ENCODE data around the gene TMTC3. TPM values are rescaled to one million over a fixed set of nuclear protein-coding genes. Genes with fewer than 3 reads are reported as not detected.

Gene TMTC3
- total and polyA plus RNA-seq, 8 donors = 1.3 to 11.7 (median 4.7) TPM

- Histone ChIP-seq H3K36me3 (no peaks in the 10 kb centered on the region), H3K27ac (no peak overlapping the region), H3K27me3 (no peaks in the 10 kb centered on the region), H3K4me3 (no peak overlapping the region), H3K9me3 (no peaks in the 10 kb centered on the region), H3K4me1 (no peaks in the 10 kb centered on the region)
- no peak for TF ChIP-seq CTCF (IDR thresholded peaks at IDR 0.05)
- ATAC-seq (no peak), FAIRE-seq (no peak), DNase-seq (no peak)
- 97 to 98% methylated on average over 2 of the region's 2 CpGs for WGBS, 2 donors
- intact Hi-C loops (cut with DNase I) = no loop called here
Measured at GRCh38 chr12:88185279-88185678, 43.2 kb downstream of the TMTC3 start.

GRCh38 chr12:88185988-88186387, 43.9 kb downstream of the TMTC3 start:
- Histone ChIP-seq H3K27ac (no peak overlapping the region), H3K4me1 (no peaks in the 10 kb centered on the region), H3K36me3 (no peaks in the 10 kb centered on the region), H3K4me3 (no peak overlapping the region), H3K9me3 (no peaks in the 10 kb centered on the region), H3K27me3 (no peaks in the 10 kb centered on the region)
- DNase-seq (no peak), FAIRE-seq (no peak), ATAC-seq (peak in 3 of 4 donors; percentile 43 to 78 (median 52))
- TF ChIP-seq CTCF (IDR thresholded peaks at IDR 0.05) = no peak
- intact Hi-C loops (cut with DNase I) = no loop called here

GRCh38 chr12:88187571-88187970, 45.5 kb downstream of the TMTC3 start:
- FAIRE-seq = no peak

GRCh38 chr12:88188180-88188579, 46.1 kb downstream of the TMTC3 start:
- H3K36me3 ChIP-seq = no peaks in the 10 kb centered on the region
- 87 to 92% methylated on average over 1 of the region's 1 CpG for WGBS, 2 donors
- no peak for TF ChIP-seq CTCF (IDR thresholded peaks at IDR 0.05)
- intact Hi-C loops (cut with DNase I) = no loop called here
- no peak overlapping the region for H3K27ac ChIP-seq
- FAIRE-seq (peak; percentile 92), DNase-seq (no peak), ATAC-seq (no peak)
- H3K9me3 ChIP-seq = no peaks in the 10 kb centered on the region
- no peaks in the 10 kb centered on the region for H3K4me1 ChIP-seq
- no peaks in the 10 kb centered on the region for H3K27me3 ChIP-seq
- no peak overlapping the region for H3K4me3 ChIP-seq

More at GRCh38 chr12:88187571-88187970, 45.5 kb downstream of the TMTC3 start:
- 86 to 96% methylated on average over 2 of the region's 2 CpGs for WGBS, 2 donors
- ATAC-seq (no peak), DNase-seq (no peak)
- TF ChIP-seq CTCF (IDR thresholded peaks at IDR 0.05) = no peak
- H3K36me3 ChIP-seq = no peaks in the 10 kb centered on the region
- no peaks in the 10 kb centered on the region for H3K27me3 ChIP-seq
- H3K4me1 ChIP-seq = no peaks in the 10 kb centered on the region
- intact Hi-C loops (cut with DNase I) = no loop called here
- H3K27ac ChIP-seq = no peak overlapping the region
- H3K4me3 ChIP-seq = no peak overlapping the region
- H3K9me3 ChIP-seq = no peaks in the 10 kb centered on the region

GRCh38 chr12:88192426-88192825, 50.3 kb downstream of the TMTC3 start:
- ATAC-seq = no peak
- WGBS, 2 donors = 78 to 85% methylated on average over 2 of the region's 2 CpGs
- TF ChIP-seq CTCF (IDR thresholded peaks at IDR 0.05) = no peak

More at GRCh38 chr12:88192426-88192825, 50.3 kb downstream of the TMTC3 start:
- Histone ChIP-seq H3K9me3 (no peaks in the 10 kb centered on the region), H3K4me1 (no peaks in the 10 kb centered on the region), H3K36me3 (peaks cover 0 to 8% (median 0%) of the 10 kb centered on the region in 3 donors), H3K27me3 (no peaks in the 10 kb centered on the region), H3K27ac (no peak overlapping the region), H3K4me3 (no peak overlapping the region)
- no peak for FAIRE-seq
- intact Hi-C loops (cut with DNase I) = no loop called here
- no peak for DNase-seq

All from pancreas (tissue), 10 donors.